CD4-positive, alpha-beta memory T cell (primary cell): Measurements from ENCODE around the gene KIF18A. TPM values are rescaled to one million over a fixed set of nuclear protein-coding genes. Genes with fewer than 3 reads are reported as not detected.
"Not testable (repeated sequence)": the region's sequence is repeated elsewhere in the genome, so short reads cannot be mapped to it uniquely, and the experiment has no call there.

ENCODE experiments used
- CTCF ChIA-PET: fragments of 350-600 bp; sonication (Branson Sonifier 250); formaldehyde crosslinking; loops from one replicate; lab custom pipeline; 2021; ENCODE audit warnings: inconsistent platforms; ENCODE audit not compliant: partially characterized antibody; lab: Charles Lee
- POLR2A ChIA-PET: fragments of 350-600 bp; sonication (Branson Sonifier 250); formaldehyde crosslinking; loops from one replicate; lab custom pipeline; 2021; ENCODE audit not compliant: partially characterized antibody; lab: Charles Lee
- DNase-seq, 5 donors: peaks; one replicate each; pipeline versions ENCODE4 v3.0.0 to v3.0.0-alpha.2; 2020 to 2022; ENCODE audit warnings: mixed read lengths in 1 of 5
- H3K27ac ChIP-seq: one replicate; pipeline ENCODE4 v1.7.0; 2013; ENCODE audit warnings: low read depth, low read length
- H3K27me3 ChIP-seq: 2 replicates; pipeline ENCODE4 v1.7.0; 2013; ENCODE audit warnings: mild to moderate bottlenecking, low read length, moderate library complexity; ENCODE audit not compliant: insufficient read depth
- H3K36me3 ChIP-seq: 2 replicates; pipeline ENCODE4 v1.7.0; 2013; ENCODE audit warnings: mild to moderate bottlenecking, low read length, moderate library complexity; ENCODE audit not compliant: insufficient read depth
- H3K4me1 ChIP-seq: 2 replicates; pipeline ENCODE4 v1.7.0; 2013; ENCODE audit warnings: mild to moderate bottlenecking, low read length, moderate library complexity; ENCODE audit not compliant: insufficient read depth
- H3K4me3 ChIP-seq, 2 donors: one replicate each; pipeline ENCODE4 v1.7.0; 2013; ENCODE audit warnings: low read length in 2 of 2, mild to moderate bottlenecking in 1 of 2
- H3K9me3 ChIP-seq, 2 donors: one replicate each; pipeline ENCODE4 v1.7.0; 2013; ENCODE audit warnings: low read length in 2 of 2, control low read depth in 1 of 2; ENCODE audit not compliant: control insufficient read depth in 1 of 2
- H3K27ac Mint-ChIP-seq, 7 donors: one replicate each; pipeline ENCODE4 v1.8.0; 2020 to 2021; ENCODE audit warnings: mixed read lengths in 7 of 7, mild to moderate bottlenecking in 6 of 7, inconsistent platforms in 3 of 7, moderate library complexity in 3 of 7
- H3K27me3 Mint-ChIP-seq, 2 donors: one replicate each; pipeline ENCODE4 v1.8.0; 2020 to 2021; ENCODE audit warnings: mixed read lengths in 2 of 2
- H3K36me3 Mint-ChIP-seq, 2 donors: one replicate each; pipeline ENCODE4 v1.8.0; 2020 to 2021; ENCODE audit warnings: mixed read lengths in 2 of 2, inconsistent platforms in 1 of 2, mild to moderate bottlenecking in 1 of 2
- H3K4me1 Mint-ChIP-seq, 4 donors: one replicate each; pipeline ENCODE4 v1.8.0; 2020 to 2021; ENCODE audit warnings: mixed read lengths in 4 of 4, mild to moderate bottlenecking in 1 of 4
- H3K4me3 Mint-ChIP-seq, 8 donors: one replicate each; pipeline ENCODE4 v1.8.0; 2020 to 2021; ENCODE audit warnings: mixed read lengths in 8 of 8, mild to moderate bottlenecking in 7 of 8, moderate library complexity in 6 of 8, inconsistent platforms in 3 of 8
- H3K9me3 Mint-ChIP-seq, 8 donors: one replicate each; pipeline ENCODE4 v1.8.0; 2020 to 2021; ENCODE audit warnings: mixed read lengths in 8 of 8, mild to moderate bottlenecking in 5 of 8, inconsistent platforms in 3 of 8, moderate library complexity in 1 of 8
- intact Hi-C: fragments of 100-400 bp; cut with micrococcal nuclease; formaldehyde crosslinking; loops from one replicate; pipeline ENCODE4 v1.15.1; 2023
- polyA plus RNA-seq, 2 donors: library from polyadenylated mRNA; unstranded; fragments of 300-500 nt; fragmentation: Illumina TruSeq; gene quantifications; one replicate each; pipeline ENCODE4 v1.2.3, GENCODE V29; 2021
- total RNA-seq, 2 experiments: library from RNA; stranded (reverse); gene quantifications; one replicate each; pipeline ENCODE4 v1.2.3, GENCODE V29; 2021

Gene KIF18A
- total and polyA plus RNA-seq, 4 experiments from 2014 or later = 0.50 to 1.7 (median 0.93) TPM

GRCh38 chr11:28107191-28107749, 686 bp downstream of the KIF18A start:
- CTCF ChIA-PET = interaction anchor here (0.7 to 1.6 kb wide), 3 partner anchors 11 to 612 kb away, joined by 3 to 7 read pairs (median 3); no protein-coding TSS in a partner anchor
- H3K4me1 ChIP-seq = peaks cover 62% of the 10 kb centered on the region
- Mint-ChIP-seq H3K27me3 (no peaks in the 10 kb centered on the region), H3K27ac (peak overlapping the region; percentile 95 to 100 (median 99)), H3K4me3 (peak overlapping the region; percentile 91 to 96 (median 92)), H3K36me3 (peaks cover 0 to 23% of the 10 kb centered on the region in 2 donors), H3K4me1 (peaks cover 34 to 70% (median 51%) of the 10 kb centered on the region in 4 donors), H3K9me3 (peaks cover 0 to 2% (median 0%) of the 10 kb centered on the region in 8 donors)
- H3K36me3 ChIP-seq = no peaks in the 10 kb centered on the region
- peak in 4 of 5 donors; percentile 35 to 41 (median 38) for DNase-seq
- POLR2A ChIA-PET = interaction anchor here (0.9 to 1.0 kb wide), 2 partner anchors 9 to 16 kb away, joined by 3 read pairs; no protein-coding TSS in a partner anchor
- intact Hi-C loops = no loop called here
- H3K27ac ChIP-seq = peak overlapping the region; percentile 88
- H3K27me3 ChIP-seq = no peaks in the 10 kb centered on the region
- H3K9me3 ChIP-seq = no peaks in the 10 kb centered on the region
- H3K4me3 ChIP-seq = peak overlapping the region; percentile 63 to 74

- Mint-ChIP-seq H3K9me3 (peaks cover 0 to 2% (median 0%) of the 10 kb centered on the region in 8 donors), H3K4me1 (peaks cover 28 to 62% (median 44%) of the 10 kb centered on the region in 4 donors), H3K36me3 (peaks cover 0 to 23% of the 10 kb centered on the region in 2 donors), H3K27me3 (no peaks in the 10 kb centered on the region), H3K27ac (peak overlapping the region; percentile 63 to 100 (median 88)), H3K4me3 (peak overlapping the region; percentile 25 to 92 (median 63))
- DNase-seq = no peak
- ChIA-PET CTCF (interaction anchor here (0.7 to 0.8 kb wide), 2 partner anchors 27 to 611 kb away, joined by 3 read pairs; no protein-coding TSS in a partner anchor), POLR2A (interaction anchor here (0.9 kb wide), 1 partner anchor 10 kb away, joined by 3 read pairs; no protein-coding TSS in a partner anchor)
- no peak overlapping the region for H3K4me3 ChIP-seq
- peaks cover 54% of the 10 kb centered on the region for H3K4me1 ChIP-seq
- no peaks in the 10 kb centered on the region for H3K27me3 ChIP-seq
- intact Hi-C loops = no loop called here
- no peaks in the 10 kb centered on the region for H3K9me3 ChIP-seq
- peak overlapping the region; percentile 88 for H3K27ac ChIP-seq
- no peaks in the 10 kb centered on the region for H3K36me3 ChIP-seq
Measured at GRCh38 chr11:28106353-28107043, 1.5 kb downstream of the KIF18A start.

- ChIA-PET CTCF (interaction anchor here (0.8 kb wide), 1 partner anchor 47 kb away, joined by 4 read pairs; no protein-coding TSS in a partner anchor), POLR2A (no interaction called here)
- H3K4me3 Mint-ChIP-seq = peak overlapping the region in 7 of 8 donors; percentile 25 to 92 (median 63)
- peaks cover 0 to 2% (median 0%) of the 10 kb centered on the region in 8 donors for H3K9me3 Mint-ChIP-seq
- intact Hi-C loops = no loop called here
- Histone ChIP-seq H3K27me3 (no peaks in the 10 kb centered on the region), H3K9me3 (no peaks in the 10 kb centered on the region), H3K36me3 (no peaks in the 10 kb centered on the region), H3K4me1 (peaks cover 48% of the 10 kb centered on the region), H3K4me3 (no peak overlapping the region), H3K27ac (no peak overlapping the region)
- peaks cover 0 to 22% of the 10 kb centered on the region in 2 donors for H3K36me3 Mint-ChIP-seq
- no peaks in the 10 kb centered on the region for H3K27me3 Mint-ChIP-seq
- H3K4me1 Mint-ChIP-seq = peaks cover 28 to 56% (median 39%) of the 10 kb centered on the region in 4 donors
- peak overlapping the region; percentile 63 to 95 (median 86) for H3K27ac Mint-ChIP-seq
- no peak for DNase-seq
Measured at GRCh38 chr11:28105869-28106268, 2.1 kb downstream of the KIF18A start.

GRCh38 chr11:28104984-28105383, 3.0 kb downstream of the KIF18A start:
- DNase-seq = no peak
- POLR2A ChIA-PET = no interaction called here
- CTCF ChIA-PET = interaction anchor here (0.8 to 1.1 kb wide), 2 partner anchors 9 to 46 kb away, joined by 3 to 4 read pairs; no protein-coding TSS in a partner anchor
- Histone ChIP-seq H3K36me3 (no peaks in the 10 kb centered on the region), H3K4me3 (no peak overlapping the region), H3K9me3 (no peaks in the 10 kb centered on the region), H3K27me3 (no peaks in the 10 kb centered on the region), H3K27ac (no peak overlapping the region), H3K4me1 (peaks cover 47% of the 10 kb centered on the region)
- peaks cover 24 to 47% (median 35%) of the 10 kb centered on the region in 4 donors for H3K4me1 Mint-ChIP-seq
- H3K9me3 Mint-ChIP-seq = peaks cover 0 to 2% (median 0%) of the 10 kb centered on the region in 8 donors
- peaks cover 0 to 15% of the 10 kb centered on the region in 2 donors for H3K36me3 Mint-ChIP-seq
- intact Hi-C loops = no loop called here
- peak overlapping the region in 2 of 7 donors; percentile 19 to 59 for H3K27ac Mint-ChIP-seq
- H3K4me3 Mint-ChIP-seq = no peak overlapping the region
- H3K27me3 Mint-ChIP-seq = no peaks in the 10 kb centered on the region

- ChIA-PET CTCF (interaction anchor here (1.1 kb wide), 1 partner anchor 8 kb away, joined by 3 read pairs; no protein-coding TSS in a partner anchor), POLR2A (no interaction called here)
- Mint-ChIP-seq H3K27me3 (no peaks in the 10 kb centered on the region), H3K4me3 (peak overlapping the region in 1 of 8 donors; percentile 2), H3K9me3 (peaks cover 0 to 2% (median 0%) of the 10 kb centered on the region in 8 donors), H3K36me3 (peaks cover 0 to 12% of the 10 kb centered on the region in 2 donors), H3K27ac (peak overlapping the region in 1 of 7 donors; percentile 59), H3K4me1 (peaks cover 23 to 42% (median 34%) of the 10 kb centered on the region in 4 donors)
- Histone ChIP-seq H3K27ac (no peak overlapping the region), H3K27me3 (no peaks in the 10 kb centered on the region), H3K36me3 (no peaks in the 10 kb centered on the region), H3K4me1 (peaks cover 42% of the 10 kb centered on the region), H3K4me3 (no peak overlapping the region), H3K9me3 (no peaks in the 10 kb centered on the region)
- intact Hi-C loops = no loop called here
- no peak for DNase-seq
Measured at GRCh38 chr11:28104425-28104824, 3.5 kb downstream of the KIF18A start.

GRCh38 chr11:28102300-28102699, 5.7 kb downstream of the KIF18A start:
- DNase-seq, H3K27me3 ChIP-seq, H3K27ac ChIP-seq, CTCF ChIA-PET, intact Hi-C loops, H3K27me3 Mint-ChIP-seq, H3K36me3 ChIP-seq, POLR2A ChIA-PET, H3K4me3 ChIP-seq, H3K4me3 Mint-ChIP-seq, H3K9me3 Mint-ChIP-seq, H3K36me3 Mint-ChIP-seq, H3K27ac Mint-ChIP-seq, H3K9me3 ChIP-seq: not testable (repeated sequence)
- H3K4me1 Mint-ChIP-seq = peaks cover 8 to 21% (median 17%) of the 10 kb centered on the region in 4 donors
- H3K4me1 ChIP-seq = peaks cover 29% of the 10 kb centered on the region

- intact Hi-C loops = no loop called here
- ChIA-PET CTCF (no interaction called here), POLR2A (no interaction called here)
- H3K27me3 Mint-ChIP-seq = no peaks in the 10 kb centered on the region
- H3K4me1 ChIP-seq = peaks cover 12% of the 10 kb centered on the region
- H3K27ac Mint-ChIP-seq = peak overlapping the region in 1 of 7 donors; percentile 4
- H3K27me3 ChIP-seq = no peaks in the 10 kb centered on the region
- H3K9me3 Mint-ChIP-seq = no peaks in the 10 kb centered on the region
- H3K27ac ChIP-seq = no peak overlapping the region
- no peak overlapping the region for H3K4me3 Mint-ChIP-seq
- H3K36me3 Mint-ChIP-seq = no peaks in the 10 kb centered on the region
- H3K36me3 ChIP-seq = no peaks in the 10 kb centered on the region
- peaks cover 3 to 11% (median 10%) of the 10 kb centered on the region in 4 donors for H3K4me1 Mint-ChIP-seq
- DNase-seq = no peak
- no peaks in the 10 kb centered on the region for H3K9me3 ChIP-seq
- no peak overlapping the region for H3K4me3 ChIP-seq
Measured at GRCh38 chr11:28100665-28101064, 7.3 kb downstream of the KIF18A start.
